NCI-H524 treated with DMSO at 0.1 percent for 48 hours (cell line): ENCODE measurements around the gene FCAR.
"Not testable (repeated sequence)": the region's sequence is repeated elsewhere in the genome, so short reads cannot be mapped to it uniquely, and the experiment has no call there.

Experiments
- DNase-seq: peaks from one replicate; lab custom pipeline; 2025; lab: John Stamatoyannopoulos, UW

FCAR gene

GRCh38 chr19:54894106-54894505 is 20.1 kb downstream of the FCAR start:
- not testable (repeated sequence) for DNase-seq

GRCh38 chr19:54896036-54896435 is 22.0 kb downstream of the FCAR start:
- no peak for DNase-seq

GRCh38 chr19:54898685-54899084 is 24.6 kb downstream of the FCAR start:
- DNase-seq = not testable (repeated sequence)

- DNase-seq = not testable (repeated sequence)
Measured at GRCh38 chr19:54899646-54900045, 25.6 kb downstream of the FCAR start.

- DNase-seq = not testable (repeated sequence)
Measured at GRCh38 chr19:54901153-54901552, 27.1 kb downstream of the FCAR start.

- DNase-seq = no peak
Measured at GRCh38 chr19:54902061-54902460, 28.0 kb downstream of the FCAR start.

- DNase-seq = no peak
Measured at GRCh38 chr19:54903303-54903702, 29.3 kb downstream of the FCAR start.

GRCh38 chr19:54904261-54904660 is 30.2 kb downstream of the FCAR start:
- DNase-seq = not testable (repeated sequence)

- DNase-seq = no peak
Measured at GRCh38 chr19:54905421-54905802, 31.4 kb downstream of the FCAR start.

- DNase-seq = no peak
Measured at GRCh38 chr19:54905803-54906511, 31.9 kb downstream of the FCAR start, which contains the start of gene NCR1. Gene NCR1 (plus strand): TSS chr19:54906148. CDS start chr19:54906188, 40 bp downstream.

- no peak for DNase-seq
Measured at GRCh38 chr19:54906819-54907218, 32.8 kb downstream of the FCAR start.

- not testable (repeated sequence) for DNase-seq
Measured at GRCh38 chr19:54907899-54908298, 33.9 kb downstream of the FCAR start.

- DNase-seq = no peak
Measured at GRCh38 chr19:54916822-54917221, 42.8 kb downstream of the FCAR start.

- no peak for DNase-seq
Measured at GRCh38 chr19:54918499-54918898, 44.5 kb downstream of the FCAR start.

- not testable (repeated sequence) for DNase-seq
Measured at GRCh38 chr19:54919646-54920563, 45.9 kb downstream of the FCAR start.

GRCh38 chr19:54921082-54921481 is 47.0 kb downstream of the FCAR start:
- no peak for DNase-seq

GRCh38 chr19:54923276-54923675 is 49.2 kb downstream of the FCAR start:
- no peak for DNase-seq

GRCh38 chr19:54928299-54928698 is 54.3 kb downstream of the FCAR start:
- DNase-seq = no peak

- no peak for DNase-seq
Measured at GRCh38 chr19:54937926-54938325, 63.9 kb downstream of the FCAR start.

- DNase-seq = no peak
Measured at GRCh38 chr19:54938906-54939305, 64.9 kb downstream of the FCAR start.

GRCh38 chr19:54939538-54939937 is 65.5 kb downstream of the FCAR start:
- DNase-seq = not testable (repeated sequence)
